Left renal cortex interstitium (tissue), 4 donors: Measurements from ENCODE around the gene CNOT9. TPM values are rescaled to one million over a fixed set of nuclear protein-coding genes. Genes with fewer than 3 reads are reported as not detected.

Experiments used
- DNase-seq, 4 donors: peaks; one replicate each; pipeline ENCODE4 v3.0.0-alpha.2; 2013; ENCODE audit warnings: low read depth in 4 of 4, low spot score in 2 of 4, missing footprints in 1 of 4
- polyA plus RNA-seq, 4 donors: library from polyadenylated mRNA; unstranded; fragments of 120-200 nt; gene quantifications; one replicate each; pipeline ENCODE4 v1.2.1, GENCODE V29; 2013; ENCODE audit not compliant: insufficient read length in 4 of 4

CNOT9 gene
- polyA plus RNA-seq, 4 donors, result 43.9 to 63.4 (median 53.3) TPM

- DNase-seq, result no peak
Measured at GRCh38 chr2:218577482-218578220, 9.0 kb downstream of the CNOT9 start.

GRCh38 chr2:218578272-218578877, 9.7 kb downstream of the CNOT9 start:
- DNase-seq, result no peak

GRCh38 chr2:218582076-218582475, 13.4 kb downstream of the CNOT9 start:
- no peak for DNase-seq

- DNase-seq, result no peak
Measured at GRCh38 chr2:218583983-218584850, 15.6 kb downstream of the CNOT9 start.

- DNase-seq, result no peak
Measured at GRCh38 chr2:218585541-218585940, 16.9 kb downstream of the CNOT9 start.

GRCh38 chr2:218605432-218605831, 36.8 kb downstream of the CNOT9 start:
- peak in 1 of 4 donors; percentile 7 for DNase-seq

- peak in 3 of 4 donors; percentile 11 to 29 (median 21) for DNase-seq
Measured at GRCh38 chr2:218607436-218608115, 38.9 kb downstream of the CNOT9 start, which contains the start of gene PLCD4. Gene PLCD4 (plus strand): TSS chr2:218607899. CDS start chr2:218615740, 7,841 bp downstream.

- DNase-seq, result no peak
Measured at GRCh38 chr2:218615868-218616315, 47.3 kb downstream of the CNOT9 start.

GRCh38 chr2:218618102-218618860, 49.6 kb downstream of the CNOT9 start:
- no peak for DNase-seq

- no peak for DNase-seq
Measured at GRCh38 chr2:218621007-218621406, 52.4 kb downstream of the CNOT9 start.

- DNase-seq, result no peak
Measured at GRCh38 chr2:218622606-218623365, 54.1 kb downstream of the CNOT9 start.

- DNase-seq, result no peak
Measured at GRCh38 chr2:218623366-218623705, 54.7 kb downstream of the CNOT9 start.

GRCh38 chr2:218626369-218626768, 57.7 kb downstream of the CNOT9 start:
- no peak for DNase-seq

GRCh38 chr2:218627939-218628338, 59.3 kb downstream of the CNOT9 start:
- DNase-seq, result no peak

- no peak for DNase-seq
Measured at GRCh38 chr2:218631837-218632236, 63.2 kb downstream of the CNOT9 start.

GRCh38 chr2:218635719-218636118, 67.1 kb downstream of the CNOT9 start:
- DNase-seq, result no peak

GRCh38 chr2:218638372-218638771, 69.7 kb downstream of the CNOT9 start:
- DNase-seq, result no peak

- no peak for DNase-seq
Measured at GRCh38 chr2:218642121-218642656, 73.5 kb downstream of the CNOT9 start.

- DNase-seq, result no peak
Measured at GRCh38 chr2:218642786-218643185, 74.1 kb downstream of the CNOT9 start.
